Upper lobe of left lung (tissue), 6 donors: ENCODE data around the gene DENND4B. TPM values are rescaled to one million over a fixed set of nuclear protein-coding genes. Genes with fewer than 3 reads are reported as not detected.

ENCODE experiments used
- ATAC-seq, 2 donors: fragments of 200-7000 bp; cut with Tn5 transposase; one replicate each; pipeline ENCODE4 v1.9.1; 2022; ENCODE audit warnings: mild to moderate bottlenecking in 2 of 2, moderate library complexity in 2 of 2; ENCODE audit not compliant: low FRiP score in 2 of 2
- DNase-seq, 2 donors: peaks; one replicate each; pipeline ENCODE4 v3.0.0-alpha.2; 2019 to 2020
- H3K27ac ChIP-seq, 4 donors: fragments of 200-600 bp; sonication (generic); one replicate each; pipeline ENCODE4 v1.5.1; 2016 to 2019
- H3K27me3 ChIP-seq, 4 donors: fragments of 200-600 bp; sonication (generic); one replicate each; pipeline ENCODE4 v1.5.1; 2017 to 2019
- H3K36me3 ChIP-seq, 4 donors: fragments of 200-600 bp; sonication (generic); one replicate each; pipeline ENCODE4 v1.5.1; 2016 to 2019
- H3K4me1 ChIP-seq, 4 donors: fragments of 200-600 bp; sonication (generic); one replicate each; pipeline ENCODE4 v1.5.1; 2018 to 2019
- H3K4me3 ChIP-seq, 4 donors: fragments of 200-600 bp; sonication (generic); one replicate each; pipeline ENCODE4 v1.5.1; 2017 to 2019; ENCODE audit warnings: mild to moderate bottlenecking in 2 of 4, moderate library complexity in 1 of 4
- H3K9me3 ChIP-seq, 4 donors: fragments of 200-600 bp; sonication (generic); one replicate each; pipeline ENCODE4 v1.5.1; 2018 to 2019
- CTCF ChIP-seq, 6 experiments: fragments of 450-650 bp in 4 of 6; fragments of 200-600 bp in 2 of 6; sonication (generic) in 2 of 6; IDR thresholded peaks; one replicate each; pipeline ENCODE4 v1.5.1; 2016 to 2019; ENCODE audit warnings: antibody characterized with exemption in 6 of 6
- EP300 ChIP-seq, 4 donors: sonication (generic); formaldehyde crosslinking; IDR thresholded peaks; one replicate each; pipeline ENCODE4 v1.5.1; 2017; ENCODE audit warnings: antibody characterized with exemption in 4 of 4, control low read depth in 2 of 4
- POLR2A ChIP-seq, 4 donors: fragments of 450-650 bp; IDR thresholded peaks; one replicate each; pipeline ENCODE4 v1.5.1; 2016 to 2017; ENCODE audit warnings: antibody characterized with exemption in 4 of 4, mild to moderate bottlenecking in 2 of 4
- POLR2AphosphoS5 ChIP-seq, 2 donors: sonication (generic); formaldehyde crosslinking; IDR thresholded peaks; one replicate each; pipeline ENCODE4 v1.5.1; 2017; ENCODE audit warnings: antibody characterized with exemption in 2 of 2
- WGBS, 2 donors: methylation state at CpG; one replicate each; pipeline ENCODE4 v1.1.5; 2017 to 2018; 5-methylcytosine and 5-hydroxymethylcytosine counted together
- total RNA-seq, 6 donors: library from RNA; depleted of rRNA in 4 of 6; stranded (reverse); fragments of >200 nt in 4 of 6; gene quantifications; one replicate each; pipeline versions ENCODE4 v1.1.0 to v1.2.1, GENCODE V29; 2016 to 2021
- donor health status: DM: no; HTN: no; CAD: no; lungs with moderate emphysema.
- donor health status: DM: no; HTN: yes; CAD: no; lungs with severe emphysema.

Gene DENND4B
- total RNA-seq, 6 donors from 2014 or later, result 43.3 to 151 (median 103) TPM

- Histone ChIP-seq H3K27me3 (no peaks in the 10 kb centered on the region), H3K4me1 (peaks cover 23 to 40% (median 24%) of the 10 kb centered on the region in 4 donors), H3K9me3 (no peaks in the 10 kb centered on the region), H3K4me3 (no peak overlapping the region), H3K27ac (no peak overlapping the region), H3K36me3 (peaks cover 24 to 62% (median 49%) of the 10 kb centered on the region in 4 donors)
- no peak for DNase-seq
- TF ChIP-seq POLR2A (IDR thresholded peaks at IDR 0.05), result no peak
- TF ChIP-seq CTCF (IDR thresholded peaks at IDR 0.05), result no peak
- no peak for TF ChIP-seq POLR2AphosphoS5 (IDR thresholded peaks at IDR 0.05)
- no peak for TF ChIP-seq EP300 (IDR thresholded peaks at IDR 0.05)
- ATAC-seq, result no peak
- WGBS, 2 donors, result 82 to 85% methylated on average over 4 of the region's 4 CpGs
Observed at GRCh38 chr1:153953859-153954365, 7.4 kb upstream of the DENND4B start.

- Histone ChIP-seq H3K27ac (no peak overlapping the region), H3K27me3 (no peaks in the 10 kb centered on the region), H3K4me1 (peaks cover 17 to 34% (median 21%) of the 10 kb centered on the region in 4 donors), H3K36me3 (peaks cover 24 to 81% (median 64%) of the 10 kb centered on the region in 4 donors), H3K4me3 (no peak overlapping the region), H3K9me3 (no peaks in the 10 kb centered on the region)
- 100% methylated on average over 1 to 2 of the region's 2 CpGs for WGBS, 2 donors
- ATAC-seq (no peak), DNase-seq (no peak)
- TF ChIP-seq EP300 (IDR thresholded peaks at IDR 0.05), result no peak
- TF ChIP-seq POLR2A (IDR thresholded peaks at IDR 0.05), result no peak
- TF ChIP-seq CTCF (IDR thresholded peaks at IDR 0.05), result no peak
- TF ChIP-seq POLR2AphosphoS5 (IDR thresholded peaks at IDR 0.05), result no peak
Observed at GRCh38 chr1:153951801-153952200, 5.3 kb upstream of the DENND4B start.

GRCh38 chr1:153951183-153951582 lies 4.7 kb upstream of the DENND4B start:
- H3K4me3 ChIP-seq, result no peak overlapping the region
- no peaks in the 10 kb centered on the region for H3K9me3 ChIP-seq
- no peaks in the 10 kb centered on the region for H3K27me3 ChIP-seq
- 90 to 95% methylated on average over 11 of the region's 11 CpGs for WGBS, 2 donors
- H3K36me3 ChIP-seq, result peaks cover 24 to 82% (median 64%) of the 10 kb centered on the region in 4 donors
- no peak overlapping the region for H3K27ac ChIP-seq
- no peak for DNase-seq
- peaks cover 13 to 30% (median 17%) of the 10 kb centered on the region in 4 donors for H3K4me1 ChIP-seq
- no peak for ATAC-seq
- TF ChIP-seq CTCF (IDR thresholded peaks at IDR 0.05) (no peak), POLR2A (IDR thresholded peaks at IDR 0.05) (no peak), POLR2AphosphoS5 (IDR thresholded peaks at IDR 0.05) (no peak), EP300 (IDR thresholded peaks at IDR 0.05) (no peak)

GRCh38 chr1:153945795-153946621 lies 510 bp downstream of the DENND4B start:
- Histone ChIP-seq H3K36me3 (peaks cover 12 to 68% (median 48%) of the 10 kb centered on the region in 4 donors), H3K4me1 (peaks cover 22 to 31% (median 28%) of the 10 kb centered on the region in 4 donors), H3K27ac (peak overlapping the region; percentile 98 to 100 (median 98)), H3K9me3 (no peaks in the 10 kb centered on the region), H3K27me3 (no peaks in the 10 kb centered on the region), H3K4me3 (peak overlapping the region; percentile 60 to 99 (median 98))
- DNase-seq (peak; percentile 94 to 97), ATAC-seq (peak; percentile 90 to 93)
- WGBS, 2 donors, result 0 to 1% methylated on average over 16 to 56 of the region's 95 CpGs
- TF ChIP-seq CTCF (IDR thresholded peaks at IDR 0.05) (no peak), POLR2A (IDR thresholded peaks at IDR 0.05) (peak in 3 of 4 donors; percentile 19 to 68 (median 55)), EP300 (IDR thresholded peaks at IDR 0.05) (peak in 2 of 4 donors; percentile 13 to 75), POLR2AphosphoS5 (IDR thresholded peaks at IDR 0.05) (peak; percentile 88 to 89)
